ENCODE measurements around the gene MUC4. TPM values are rescaled to one million over a fixed set of nuclear protein-coding genes. Genes with fewer than 3 reads are reported as not detected.
A peak's percentile ranks its signal among the peaks of the same experiment; 100 is the strongest.

The MUC4 gene
- total and polyA plus RNA-seq, 9 of the 15 experiments (the other 6 are each of a cell fraction or from before 2014, with no cell fraction given) = under 0.01 to 0.21 (median 0.10) TPM; not detected in 4

DNA sequence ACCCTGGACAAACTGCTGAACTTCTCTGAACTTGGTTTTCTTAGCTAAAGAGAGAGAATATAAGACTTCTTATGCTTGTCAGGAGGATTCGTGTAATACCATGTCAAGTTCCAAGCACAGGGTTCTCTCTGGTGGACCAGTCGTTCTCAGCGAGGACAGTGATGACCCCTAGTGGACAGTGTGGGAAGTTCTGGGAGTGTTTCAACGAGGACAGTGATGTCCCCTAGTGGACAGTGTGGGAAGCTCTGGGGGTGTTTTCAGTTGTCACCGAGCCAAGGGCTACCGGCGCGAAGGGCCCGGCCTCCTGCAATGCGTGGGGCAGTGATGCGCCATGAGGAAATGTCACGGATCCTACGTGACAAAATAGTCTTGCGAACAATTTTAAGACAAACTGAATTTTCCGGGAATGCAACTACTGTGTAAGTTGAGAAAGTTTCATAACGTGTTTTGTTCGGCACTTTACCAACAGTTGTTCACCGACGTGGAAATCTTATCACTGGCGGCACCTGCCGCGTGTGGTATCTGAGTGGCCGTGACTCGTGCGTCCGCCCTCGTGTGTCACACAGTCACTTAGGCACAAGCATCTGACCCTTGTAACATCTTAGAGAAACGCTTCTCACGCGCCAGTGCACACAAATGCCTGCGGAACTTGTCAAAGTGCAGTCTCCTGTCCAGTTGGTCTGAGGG lies 39.3 kb upstream of the MUC4 start (continued):
- TF ChIP-seq, protein P1, sequence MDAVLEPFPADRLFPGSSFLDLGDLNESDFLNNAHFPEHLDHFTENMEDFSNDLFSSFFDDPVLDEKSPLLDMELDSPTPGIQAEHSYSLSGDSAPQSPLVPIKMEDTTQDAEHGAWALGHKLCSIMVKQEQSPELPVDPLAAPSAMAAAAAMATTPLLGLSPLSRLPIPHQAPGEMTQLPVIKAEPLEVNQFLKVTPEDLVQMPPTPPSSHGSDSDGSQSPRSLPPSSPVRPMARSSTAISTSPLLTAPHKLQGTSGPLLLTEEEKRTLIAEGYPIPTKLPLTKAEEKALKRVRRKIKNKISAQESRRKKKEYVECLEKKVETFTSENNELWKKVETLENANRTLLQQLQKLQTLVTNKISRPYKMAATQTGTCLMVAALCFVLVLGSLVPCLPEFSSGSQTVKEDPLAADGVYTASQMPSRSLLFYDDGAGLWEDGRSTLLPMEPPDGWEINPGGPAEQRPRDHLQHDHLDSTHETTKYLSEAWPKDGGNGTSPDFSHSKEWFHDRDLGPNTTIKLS (IDR thresholded peaks at IDR 0.05; ENCODE audit: borderline replicate concordance, low read depth) = 0 out of 2 replicates have a peak, but pooled peaks have one; percentile 29
- TF ChIP-seq NRF1 (conservative IDR thresholded peaks at IDR 0.05 in 1 of 2, IDR thresholded peaks at IDR 0.05 in 1 of 2) (peak; percentile 56 to 63), ZNF431 (CRISPR knock-in tag; IDR thresholded peaks at IDR 0.05) (no peak), NR2C1 (IDR thresholded peaks at IDR 0.05) (no peak), NR2C1 (tag; IDR thresholded peaks at IDR 0.05) (no peak), PML (IDR thresholded peaks at IDR 0.05; ENCODE audit: low read length) (peak; percentile 49; the same call in 1 of the 2 replicates), FOSL1 (tag; conservative IDR thresholded peaks at IDR 0.05) (peak; percentile 37; the same call in 1 of the 2 replicates), TEAD2 (tag; IDR thresholded peaks at IDR 0.05) (no peak), ZNF239 (CRISPR knock-in tag; IDR thresholded peaks at IDR 0.05) (no peak), SMC3 (conservative IDR thresholded peaks at IDR 0.05; ENCODE audit: insufficient read depth, low read depth, low read length) (peak; percentile 100), ZNF780A (CRISPR knock-in tag; IDR thresholded peaks at IDR 0.05) (no peak), CCNT2 (IDR thresholded peaks at IDR 0.05; ENCODE audit: borderline replicate concordance, extremely low read depth, insufficient read length, low read depth, low read length) (no peak), TEAD1 (CRISPR knock-in tag; IDR thresholded peaks at IDR 0.05) (peak in 1 of 2 experiments; percentile 34; a peak in 1 of 4 replicates)
- TF ChIP-seq, protein P2, sequence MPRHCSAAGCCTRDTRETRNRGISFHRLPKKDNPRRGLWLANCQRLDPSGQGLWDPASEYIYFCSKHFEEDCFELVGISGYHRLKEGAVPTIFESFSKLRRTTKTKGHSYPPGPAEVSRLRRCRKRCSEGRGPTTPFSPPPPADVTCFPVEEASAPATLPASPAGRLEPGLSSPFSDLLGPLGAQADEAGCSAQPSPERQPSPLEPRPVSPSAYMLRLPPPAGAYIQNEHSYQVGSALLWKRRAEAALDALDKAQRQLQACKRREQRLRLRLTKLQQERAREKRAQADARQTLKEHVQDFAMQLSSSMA (CRISPR knock-in tag; IDR thresholded peaks at IDR 0.05) = no peak
- TF ChIP-seq, protein P3, sequence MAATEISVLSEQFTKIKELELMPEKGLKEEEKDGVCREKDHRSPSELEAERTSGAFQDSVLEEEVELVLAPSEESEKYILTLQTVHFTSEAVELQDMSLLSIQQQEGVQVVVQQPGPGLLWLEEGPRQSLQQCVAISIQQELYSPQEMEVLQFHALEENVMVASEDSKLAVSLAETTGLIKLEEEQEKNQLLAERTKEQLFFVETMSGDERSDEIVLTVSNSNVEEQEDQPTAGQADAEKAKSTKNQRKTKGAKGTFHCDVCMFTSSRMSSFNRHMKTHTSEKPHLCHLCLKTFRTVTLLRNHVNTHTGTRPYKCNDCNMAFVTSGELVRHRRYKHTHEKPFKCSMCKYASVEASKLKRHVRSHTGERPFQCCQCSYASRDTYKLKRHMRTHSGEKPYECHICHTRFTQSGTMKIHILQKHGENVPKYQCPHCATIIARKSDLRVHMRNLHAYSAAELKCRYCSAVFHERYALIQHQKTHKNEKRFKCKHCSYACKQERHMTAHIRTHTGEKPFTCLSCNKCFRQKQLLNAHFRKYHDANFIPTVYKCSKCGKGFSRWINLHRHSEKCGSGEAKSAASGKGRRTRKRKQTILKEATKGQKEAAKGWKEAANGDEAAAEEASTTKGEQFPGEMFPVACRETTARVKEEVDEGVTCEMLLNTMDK (IDR thresholded peaks at IDR 0.05; ENCODE audit: borderline replicate concordance, insufficient read depth, low read depth, low read length, poor library complexity, severe bottlenecking) = peak; percentile 19
- TF ChIP-seq, protein P4, sequence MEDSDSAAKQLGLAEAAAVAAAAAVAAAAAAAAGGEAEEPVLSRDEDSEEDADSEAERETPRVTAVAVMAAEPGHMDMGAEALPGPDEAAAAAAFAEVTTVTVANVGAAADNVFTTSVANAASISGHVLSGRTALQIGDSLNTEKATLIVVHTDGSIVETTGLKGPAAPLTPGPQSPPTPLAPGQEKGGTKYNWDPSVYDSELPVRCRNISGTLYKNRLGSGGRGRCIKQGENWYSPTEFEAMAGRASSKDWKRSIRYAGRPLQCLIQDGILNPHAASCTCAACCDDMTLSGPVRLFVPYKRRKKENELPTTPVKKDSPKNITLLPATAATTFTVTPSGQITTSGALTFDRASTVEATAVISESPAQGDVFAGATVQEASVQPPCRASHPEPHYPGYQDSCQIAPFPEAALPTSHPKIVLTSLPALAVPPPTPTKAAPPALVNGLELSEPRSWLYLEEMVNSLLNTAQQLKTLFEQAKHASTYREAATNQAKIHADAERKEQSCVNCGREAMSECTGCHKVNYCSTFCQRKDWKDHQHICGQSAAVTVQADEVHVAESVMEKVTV (CRISPR knock-in tag; IDR thresholded peaks at IDR 0.05) = peak; percentile 99
- TF ChIP-seq, protein P5, sequence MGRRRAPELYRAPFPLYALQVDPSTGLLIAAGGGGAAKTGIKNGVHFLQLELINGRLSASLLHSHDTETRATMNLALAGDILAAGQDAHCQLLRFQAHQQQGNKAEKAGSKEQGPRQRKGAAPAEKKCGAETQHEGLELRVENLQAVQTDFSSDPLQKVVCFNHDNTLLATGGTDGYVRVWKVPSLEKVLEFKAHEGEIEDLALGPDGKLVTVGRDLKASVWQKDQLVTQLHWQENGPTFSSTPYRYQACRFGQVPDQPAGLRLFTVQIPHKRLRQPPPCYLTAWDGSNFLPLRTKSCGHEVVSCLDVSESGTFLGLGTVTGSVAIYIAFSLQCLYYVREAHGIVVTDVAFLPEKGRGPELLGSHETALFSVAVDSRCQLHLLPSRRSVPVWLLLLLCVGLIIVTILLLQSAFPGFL (CRISPR knock-in tag; IDR thresholded peaks at IDR 0.05) = no peak
- TF ChIP-seq, protein P6, sequence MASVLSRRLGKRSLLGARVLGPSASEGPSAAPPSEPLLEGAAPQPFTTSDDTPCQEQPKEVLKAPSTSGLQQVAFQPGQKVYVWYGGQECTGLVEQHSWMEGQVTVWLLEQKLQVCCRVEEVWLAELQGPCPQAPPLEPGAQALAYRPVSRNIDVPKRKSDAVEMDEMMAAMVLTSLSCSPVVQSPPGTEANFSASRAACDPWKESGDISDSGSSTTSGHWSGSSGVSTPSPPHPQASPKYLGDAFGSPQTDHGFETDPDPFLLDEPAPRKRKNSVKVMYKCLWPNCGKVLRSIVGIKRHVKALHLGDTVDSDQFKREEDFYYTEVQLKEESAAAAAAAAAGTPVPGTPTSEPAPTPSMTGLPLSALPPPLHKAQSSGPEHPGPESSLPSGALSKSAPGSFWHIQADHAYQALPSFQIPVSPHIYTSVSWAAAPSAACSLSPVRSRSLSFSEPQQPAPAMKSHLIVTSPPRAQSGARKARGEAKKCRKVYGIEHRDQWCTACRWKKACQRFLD (CRISPR knock-in tag; IDR thresholded peaks at IDR 0.05) = 0 out of 2 replicates have a peak, but pooled peaks have one; percentile 23

Measured in K562 (cell line).